ENCODE results near the gene RUNDC3A.
"Not testable (repeated sequence)": the region's sequence is repeated elsewhere in the genome, so short reads cannot be mapped to it uniquely, and the experiment has no call there.

RUNDC3A gene

DNA sequence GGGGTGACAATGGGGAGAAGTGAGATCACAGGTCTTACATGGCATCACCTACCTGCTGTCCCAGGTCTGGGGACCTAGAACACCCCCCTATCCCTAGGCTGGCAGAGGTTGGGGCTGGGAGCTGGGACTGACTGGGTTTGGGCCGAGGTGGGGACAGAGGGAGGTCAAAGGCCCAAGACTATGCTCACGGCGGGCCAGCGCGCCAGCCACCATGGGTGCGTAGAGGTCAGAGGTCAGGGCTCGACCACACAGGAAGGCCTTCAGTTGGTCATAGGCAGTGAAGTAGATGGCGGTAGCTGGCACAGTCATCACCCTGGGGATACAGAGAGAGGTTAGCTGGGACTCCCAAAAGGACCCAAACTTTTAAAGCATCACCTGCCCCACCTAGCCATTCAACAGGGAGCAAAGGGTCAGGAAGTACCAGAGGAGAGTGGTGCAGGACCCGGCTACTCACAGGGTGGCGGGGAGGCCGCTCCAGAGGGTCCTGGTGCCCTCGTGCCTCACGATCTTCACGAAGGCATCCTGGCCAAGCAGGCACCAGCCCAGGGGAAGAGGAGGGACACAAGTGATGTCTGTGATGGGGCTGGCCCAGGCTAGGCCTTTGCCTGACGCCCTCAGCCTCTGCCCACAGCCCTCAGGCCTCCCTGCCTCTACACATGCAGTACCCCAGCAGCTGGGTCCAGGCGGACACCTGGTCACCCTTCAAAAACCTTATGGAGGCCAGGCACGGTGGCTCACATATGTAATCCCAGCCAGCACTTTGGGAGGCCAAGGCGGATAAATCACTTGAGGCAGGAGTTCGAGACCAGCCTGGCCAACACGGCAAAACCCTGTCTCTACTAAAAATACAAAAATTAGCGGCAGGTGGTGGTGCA, 13.1 kb downstream of the RUNDC3A start:
- FAIRE-seq: no peak

DNA sequence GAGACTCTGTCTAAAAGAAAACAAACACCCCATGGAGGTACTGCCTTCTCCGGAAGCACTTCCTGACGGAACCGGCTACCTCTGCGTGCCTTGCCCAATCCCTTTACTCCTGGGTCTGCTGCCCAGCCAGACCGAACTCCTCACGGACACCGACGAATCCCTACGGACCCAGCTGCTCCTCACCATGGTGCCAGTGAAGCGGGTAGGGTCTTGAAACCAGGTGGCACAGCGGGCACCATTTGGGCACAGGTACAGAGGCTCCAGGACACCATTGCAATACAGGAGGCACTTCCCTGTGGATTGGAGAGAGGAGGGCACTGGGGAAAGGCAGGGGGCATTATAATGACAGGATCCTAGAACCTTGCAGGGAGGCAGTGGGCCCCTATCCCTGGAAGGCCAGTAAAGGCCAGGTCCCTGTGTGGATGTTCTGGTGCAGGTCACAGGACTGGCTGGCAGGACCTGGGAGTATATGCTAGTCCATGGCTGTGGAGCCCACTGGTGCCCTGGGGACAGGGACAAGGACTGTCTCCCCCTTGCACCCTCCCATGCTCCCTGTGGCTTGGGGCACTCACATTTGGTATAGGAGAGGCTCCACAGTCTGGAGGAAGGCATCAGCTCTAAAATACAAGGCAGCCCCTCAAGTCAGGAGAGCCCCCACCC, 14.0 kb downstream of the RUNDC3A start:
- no peak for FAIRE-seq

DNA sequence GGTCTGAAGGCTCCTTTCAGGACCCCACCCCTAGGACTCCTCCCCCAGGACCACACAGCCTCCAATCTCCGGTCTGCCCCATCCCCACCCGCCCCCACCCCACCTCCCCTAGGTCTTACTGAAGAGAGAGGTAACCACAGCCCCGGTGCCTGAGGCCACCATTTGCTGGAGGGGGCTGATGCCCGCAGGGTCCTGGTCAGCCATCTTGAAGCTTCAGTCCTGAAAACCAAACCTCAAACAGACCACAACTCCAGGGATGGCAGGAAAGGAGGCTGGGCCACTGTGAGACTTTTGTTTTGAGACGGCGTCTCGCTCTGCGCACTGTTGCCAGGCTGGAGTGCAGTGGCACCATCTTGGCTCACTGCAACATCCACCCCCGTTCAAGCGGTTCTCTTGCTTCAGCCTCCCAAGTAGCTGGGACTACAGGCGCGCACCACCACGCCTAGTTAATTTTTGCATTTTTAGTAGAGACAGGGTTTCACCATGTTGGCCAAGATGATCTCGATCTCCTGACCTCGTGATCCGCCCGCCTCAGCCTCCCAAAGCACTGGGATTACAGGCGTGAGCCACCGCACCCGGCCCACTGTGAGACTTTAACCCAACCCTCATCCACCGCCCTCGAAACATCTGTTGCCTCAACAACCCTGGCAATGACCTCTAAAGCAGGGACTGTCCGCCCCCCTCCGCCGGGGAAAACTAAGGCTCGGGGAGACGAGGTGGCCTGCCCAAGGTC, 15.1 kb downstream of the RUNDC3A start:
- no peak for FAIRE-seq

DNA sequence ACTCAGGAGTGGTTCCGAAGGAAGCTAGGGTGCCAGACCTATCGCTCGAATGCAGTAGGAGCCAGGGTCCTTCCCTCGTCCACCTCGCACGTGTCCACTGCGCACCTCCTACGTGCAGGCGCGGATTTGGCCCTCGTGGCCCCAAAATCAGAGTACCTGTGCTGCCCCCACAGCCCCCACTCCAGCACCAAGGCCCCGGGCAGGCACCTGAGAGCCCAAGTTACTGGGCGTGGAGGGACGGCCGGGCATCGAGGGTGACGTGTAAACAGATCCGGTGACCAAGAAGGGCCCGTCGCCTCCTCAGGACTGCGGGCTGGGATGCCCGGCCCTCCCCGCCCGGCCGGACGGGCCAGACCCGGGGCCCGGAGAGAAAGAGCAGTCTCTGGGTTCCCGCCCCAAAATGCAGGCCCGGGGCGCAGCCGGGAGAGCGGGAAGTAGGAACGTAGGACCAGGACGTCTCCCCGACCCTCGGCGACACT, 15.7 kb downstream of the RUNDC3A start:
- no peak for FAIRE-seq

DNA sequence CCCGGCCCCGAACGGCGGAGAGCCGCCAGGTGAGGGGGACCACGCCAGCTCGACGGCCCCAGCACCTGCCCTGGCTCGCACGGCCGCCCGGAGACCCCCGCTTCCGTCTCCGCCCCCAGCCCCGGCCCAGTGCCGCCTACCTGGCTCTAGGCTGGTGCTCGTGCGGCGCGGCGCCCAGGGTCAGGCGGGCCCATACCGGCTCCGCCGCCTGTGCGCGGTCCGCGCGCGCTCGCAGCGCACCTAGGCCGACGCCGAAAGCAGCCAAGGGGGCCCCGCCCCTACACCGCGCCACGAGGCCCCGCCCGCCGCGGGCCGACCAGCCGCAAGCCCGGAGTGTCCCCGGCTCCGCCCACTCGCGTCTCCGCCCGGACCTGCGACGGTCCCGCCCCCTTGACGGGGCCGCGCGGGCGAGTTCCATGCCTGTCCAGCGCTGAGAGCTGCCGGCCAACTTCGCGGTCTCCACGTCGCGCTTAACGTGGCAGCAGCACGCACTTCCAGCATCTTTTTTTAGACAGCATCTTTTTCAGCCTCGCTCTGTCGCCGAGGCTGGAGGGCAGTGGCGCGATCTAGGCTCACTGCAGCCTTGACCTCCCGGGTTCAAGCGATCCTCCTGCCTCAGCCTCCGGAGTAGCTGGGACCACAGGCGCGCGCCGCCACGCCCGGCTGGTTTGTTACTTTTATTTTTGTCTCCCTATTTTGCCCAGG, 16.3 kb downstream of the RUNDC3A start, which contains the start of gene SLC25A39:
SLC25A39 (minus strand) TSS at position 253 of the 705 bp plus-strand sequence. CDS start 1,261 bp downstream, outside the sequence.
- FAIRE-seq: no peak

DNA sequence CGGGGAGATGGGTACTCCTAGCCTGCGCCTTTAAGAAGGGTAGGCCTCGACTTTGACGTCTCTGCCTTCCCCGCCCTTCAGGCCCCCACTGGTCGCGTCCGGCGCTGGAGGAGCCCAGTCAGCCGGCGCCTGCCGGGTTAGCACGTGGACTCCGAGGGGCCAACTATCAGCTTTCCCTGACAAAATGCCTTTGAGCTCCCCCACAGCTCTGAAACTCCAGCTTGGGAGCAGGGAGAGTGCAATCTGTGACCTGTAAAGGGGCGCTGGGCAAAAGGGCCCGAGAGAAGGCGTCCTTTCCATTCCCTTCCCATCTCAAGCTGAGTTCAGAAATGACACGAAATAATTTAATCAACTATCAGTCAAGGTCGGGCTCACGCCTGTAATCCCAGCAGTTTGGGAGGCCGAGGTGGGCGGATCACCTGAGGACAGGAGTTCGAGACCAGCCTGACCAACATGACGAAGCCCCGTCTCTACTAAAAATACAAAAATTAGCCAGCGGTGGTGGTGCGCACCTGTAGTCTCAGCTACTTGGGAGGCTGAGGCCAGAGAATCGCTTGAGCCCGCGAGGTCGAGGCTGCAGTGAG, 18.6 kb downstream of the RUNDC3A start:
- FAIRE-seq: no peak

DNA sequence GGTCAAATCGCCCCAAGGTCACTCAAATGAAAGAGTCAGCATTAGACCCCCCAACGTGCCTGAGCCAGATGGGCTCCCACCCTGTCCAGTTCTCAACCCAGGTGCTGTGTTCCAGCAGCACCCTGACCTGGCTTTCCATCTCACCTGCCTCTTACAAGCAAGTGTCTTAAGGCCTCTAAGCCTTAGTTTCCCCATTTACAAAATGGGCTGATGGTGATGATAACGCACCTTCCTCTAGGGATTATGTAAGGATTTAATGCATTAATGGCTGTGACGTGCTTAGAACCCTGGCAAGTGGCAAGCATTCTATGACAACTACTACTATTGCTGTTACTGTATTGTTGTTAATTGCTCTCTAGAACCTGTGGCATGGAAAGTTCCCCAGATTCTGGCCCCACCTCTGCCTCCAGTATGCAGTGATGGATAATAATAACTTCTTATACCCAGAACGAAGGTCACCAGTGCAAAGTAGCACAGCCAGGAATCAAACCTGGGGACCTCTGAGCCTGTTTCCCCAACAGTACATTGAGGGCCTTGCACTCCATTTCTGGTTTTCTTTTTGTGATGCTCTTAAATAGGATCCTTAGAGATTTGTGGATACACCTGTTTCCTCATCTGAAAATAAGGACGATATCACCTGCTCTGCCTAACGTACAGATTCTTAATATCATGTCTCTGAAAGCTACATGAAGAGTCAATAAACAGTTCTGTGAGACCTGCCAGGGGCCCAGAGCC, 19.5 kb downstream of the RUNDC3A start:
- no peak for FAIRE-seq

DNA sequence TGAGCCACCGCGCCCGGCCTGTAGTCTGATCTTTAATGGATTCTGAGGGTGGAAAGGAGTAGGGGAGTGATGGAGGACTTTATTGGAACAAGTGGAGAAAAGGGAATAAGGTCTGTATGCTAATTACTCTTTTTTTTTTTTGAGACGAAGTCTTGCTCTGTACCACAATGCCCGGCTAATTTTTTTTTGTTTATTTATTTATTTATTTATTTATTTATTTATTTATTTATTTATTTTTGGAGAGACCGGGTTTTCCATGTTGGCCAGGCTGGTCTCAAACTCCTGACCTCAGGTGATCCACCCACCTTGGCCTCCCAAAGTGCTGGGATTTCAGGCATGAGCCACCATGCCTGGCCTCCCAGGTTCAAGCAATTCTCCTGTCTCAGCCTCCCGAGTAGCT, 21.1 kb downstream of the RUNDC3A start:
- not testable (repeated sequence) for FAIRE-seq

DNA sequence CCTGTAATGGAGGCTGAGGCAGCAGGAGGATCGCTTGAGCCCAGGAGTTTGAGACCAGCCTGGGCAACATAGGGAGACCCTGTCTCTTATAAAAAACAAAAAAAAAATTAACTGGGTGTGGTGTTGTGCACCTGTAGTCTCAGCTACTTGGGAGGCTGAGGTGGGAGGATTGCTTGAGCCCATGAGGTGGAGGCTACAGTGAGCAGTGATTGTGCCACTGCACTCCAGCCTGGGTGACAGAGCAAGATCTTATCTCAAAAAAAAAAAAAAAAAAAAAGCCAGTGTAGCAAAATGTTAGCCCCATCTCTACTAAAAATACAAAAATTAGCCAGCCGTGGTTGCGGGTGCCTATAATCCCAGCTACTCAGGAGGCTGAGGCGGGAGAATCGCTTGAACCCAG, 21.9 kb downstream of the RUNDC3A start:
- not testable (repeated sequence) for FAIRE-seq

DNA sequence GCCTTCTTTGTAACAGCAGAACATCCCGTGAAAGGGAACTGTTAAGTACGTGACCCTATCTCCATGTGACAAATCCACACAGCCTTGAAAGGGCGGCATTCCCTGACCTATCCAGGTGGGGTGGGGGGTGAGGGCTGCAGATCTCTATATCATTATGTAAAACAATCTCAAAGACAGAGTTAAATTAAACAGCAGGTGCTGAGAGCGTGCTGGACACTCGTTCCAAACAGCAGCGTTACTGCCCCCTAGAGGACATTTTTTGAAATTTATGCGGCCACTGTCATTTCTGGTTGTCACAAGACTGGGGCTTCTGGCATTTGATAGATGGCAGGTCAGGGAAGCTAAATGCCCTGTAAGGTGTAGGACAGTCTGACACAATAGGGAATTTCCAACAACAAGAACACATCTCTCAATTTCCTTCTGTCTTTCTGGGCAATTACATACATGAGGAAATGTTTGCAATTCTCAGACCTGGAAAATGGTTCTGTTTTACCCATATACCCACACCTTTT, 22.9 kb downstream of the RUNDC3A start:
- FAIRE-seq: peak; percentile 76

DNA sequence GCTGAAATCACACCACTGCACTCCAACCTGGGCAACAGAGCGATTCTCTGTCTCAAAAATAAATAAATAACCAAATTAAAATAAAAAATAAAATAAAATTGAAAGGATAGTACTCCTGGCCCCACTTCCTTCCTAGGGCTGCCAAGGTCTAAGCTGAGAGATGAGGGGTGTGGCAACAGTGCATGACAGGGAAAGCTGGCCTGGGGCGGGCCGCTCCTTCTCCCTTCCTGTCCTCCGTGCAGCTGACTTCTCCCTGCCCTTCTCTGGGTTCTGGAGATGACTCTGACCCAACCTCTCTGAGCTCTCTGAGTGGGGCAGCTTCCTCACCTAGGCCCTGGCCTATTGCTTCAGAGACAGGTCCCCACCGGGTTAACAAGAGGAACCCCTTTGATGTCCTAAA, 25.0 kb downstream of the RUNDC3A start:
- FAIRE-seq: no peak

DNA sequence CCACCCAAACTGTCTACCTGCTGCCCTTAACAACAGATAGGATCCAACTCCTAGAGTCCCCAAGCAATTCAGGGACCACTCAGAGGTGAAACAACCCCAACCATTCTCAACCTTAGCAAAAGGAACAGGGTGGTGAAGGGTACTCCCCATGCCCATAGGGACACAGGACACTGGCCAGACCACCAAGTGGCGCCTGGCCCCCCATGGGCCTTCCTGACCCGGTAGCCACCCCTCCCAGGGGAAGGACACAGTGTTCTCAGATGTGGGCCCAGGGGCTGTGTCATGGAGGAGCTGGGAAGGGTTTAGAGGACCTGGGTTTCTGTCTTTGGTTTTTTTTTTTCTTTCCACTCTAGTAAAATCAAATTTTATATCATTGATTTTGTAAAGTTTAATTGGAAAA, 25.9 kb downstream of the RUNDC3A start:
- FAIRE-seq: no peak

DNA sequence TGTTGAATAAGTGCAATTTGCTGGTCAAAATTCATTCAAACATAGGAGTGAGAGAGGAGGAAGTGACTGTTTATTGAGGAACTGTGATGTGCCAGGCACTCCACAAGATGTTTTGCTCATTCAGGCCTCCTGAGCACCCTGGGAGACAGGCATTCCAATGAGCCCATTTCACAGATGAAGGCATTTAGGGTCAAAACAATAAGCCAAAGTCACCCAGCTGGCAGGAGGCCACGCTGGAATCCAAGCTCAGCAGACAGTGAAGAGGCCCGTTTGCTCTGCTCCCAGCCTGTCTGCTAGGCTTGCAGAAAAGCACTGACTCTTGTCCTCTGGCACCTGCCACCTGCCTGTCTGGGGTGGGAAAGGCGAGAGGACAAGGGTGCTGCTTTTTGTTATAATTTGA, 26.3 kb downstream of the RUNDC3A start:
- no peak for FAIRE-seq

DNA sequence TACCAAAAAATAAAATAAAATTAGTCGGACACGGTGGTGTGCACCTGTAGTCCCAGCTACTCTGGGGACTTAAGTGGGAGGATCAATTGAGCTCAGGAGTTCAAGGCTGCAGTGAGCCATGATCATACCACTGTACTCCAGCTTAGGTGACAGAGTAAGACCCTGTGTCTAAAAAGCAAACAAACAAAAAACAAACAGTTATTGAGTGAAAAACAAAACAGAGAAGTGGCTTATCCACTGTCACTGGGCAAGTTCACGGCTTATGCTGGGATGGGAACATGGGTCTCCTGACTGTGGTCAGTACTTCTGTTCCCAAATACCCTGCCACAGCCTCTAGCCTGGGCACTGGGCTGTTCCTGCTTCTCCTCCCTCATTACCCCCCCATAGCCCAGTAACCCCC, 27.2 kb downstream of the RUNDC3A start:
- FAIRE-seq: no peak

DNA sequence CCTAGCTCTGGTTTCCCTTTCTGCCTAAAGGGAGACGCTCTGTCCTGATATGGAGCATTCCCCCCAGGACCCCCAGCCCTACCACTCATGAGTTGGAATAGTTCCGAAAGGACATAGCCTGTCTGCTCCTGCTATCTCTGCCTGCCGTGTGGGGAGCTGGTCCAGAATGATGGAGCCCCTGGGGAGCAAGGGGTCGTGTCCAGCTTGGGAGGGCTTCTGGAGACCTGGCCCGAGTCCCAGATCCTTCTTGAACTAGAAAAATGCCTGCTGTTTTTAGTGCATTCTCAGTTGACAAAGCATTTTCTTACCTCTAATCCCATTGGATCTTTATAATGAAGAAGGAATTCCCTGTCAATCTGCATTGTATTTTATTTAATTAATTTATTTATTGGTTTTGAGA, 27.6 kb downstream of the RUNDC3A start:
- no peak for FAIRE-seq

DNA sequence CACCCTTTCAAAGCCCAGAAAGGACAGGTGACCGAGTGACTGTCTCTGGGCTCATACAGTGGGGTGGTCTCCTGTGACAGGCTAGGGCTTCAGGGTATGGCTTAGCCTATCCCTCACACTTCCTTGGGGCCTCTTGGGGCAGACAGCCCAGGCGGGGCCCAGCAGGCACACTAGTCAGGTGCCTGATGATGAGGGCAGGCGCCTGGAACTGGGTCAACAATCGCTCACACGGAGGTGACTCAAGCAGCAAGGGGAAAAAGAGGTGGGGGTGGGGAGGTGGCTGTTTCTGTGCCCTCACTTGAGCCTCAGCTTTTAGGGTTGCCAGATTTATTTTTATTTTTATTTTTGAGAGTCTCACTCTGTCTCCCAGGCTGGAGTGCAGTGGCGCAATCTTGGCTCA, 30.3 kb downstream of the RUNDC3A start:
- FAIRE-seq: no peak

DNA sequence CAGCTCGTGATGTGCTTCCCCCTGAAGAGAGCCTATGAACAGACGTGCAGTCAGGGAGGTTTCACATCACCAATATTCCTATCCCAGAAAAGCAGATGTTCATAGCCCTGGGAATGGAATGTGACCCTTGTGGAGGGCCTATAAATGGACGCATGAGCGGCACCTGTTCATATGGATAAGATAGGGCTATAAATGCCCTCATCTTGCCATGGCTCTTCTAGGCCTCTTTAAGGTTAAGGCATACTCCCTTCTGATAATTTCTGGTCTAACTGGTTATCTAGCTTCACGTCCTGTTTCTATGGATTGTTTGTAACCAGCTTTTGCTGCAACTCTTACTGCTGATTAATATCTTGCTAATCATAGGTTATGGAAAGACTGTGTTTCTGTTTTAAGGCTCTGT, 32.2 kb downstream of the RUNDC3A start:
- FAIRE-seq: not testable (repeated sequence)

DNA sequence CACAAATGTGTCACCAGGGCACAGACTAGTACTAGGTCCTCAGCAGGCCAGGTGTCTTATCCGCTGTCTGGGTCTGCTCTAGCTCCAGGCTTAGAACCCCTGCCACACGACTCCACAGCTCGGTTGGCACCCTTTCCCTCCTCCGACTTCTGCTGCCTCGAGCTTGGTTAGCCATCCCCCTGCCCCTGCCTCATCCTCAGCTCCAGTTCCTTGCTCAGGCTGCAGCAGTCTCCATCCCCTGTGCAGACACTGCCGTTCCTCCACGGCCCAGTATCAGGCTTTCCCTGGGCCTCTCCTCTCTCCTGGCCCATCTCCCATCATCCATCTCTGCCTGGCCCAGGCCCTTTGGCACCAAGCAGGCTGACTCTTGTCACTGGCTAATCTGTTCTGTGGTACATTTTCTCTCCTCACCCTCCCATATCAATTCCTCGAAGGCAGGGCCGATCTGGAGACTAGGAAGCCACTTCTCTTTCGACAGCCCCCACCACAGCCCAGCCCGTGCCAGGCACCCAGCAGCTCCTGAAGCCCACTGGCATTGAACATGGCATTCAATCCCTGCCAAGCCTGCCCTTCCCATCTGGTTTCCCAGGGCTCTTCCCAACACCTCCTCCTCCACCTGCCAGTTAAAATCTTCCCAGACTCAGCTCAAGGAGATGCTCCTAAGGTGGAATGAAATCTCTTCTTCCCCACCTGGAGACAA, 35.3 kb downstream of the RUNDC3A start:
- FAIRE-seq: no peak

DNA sequence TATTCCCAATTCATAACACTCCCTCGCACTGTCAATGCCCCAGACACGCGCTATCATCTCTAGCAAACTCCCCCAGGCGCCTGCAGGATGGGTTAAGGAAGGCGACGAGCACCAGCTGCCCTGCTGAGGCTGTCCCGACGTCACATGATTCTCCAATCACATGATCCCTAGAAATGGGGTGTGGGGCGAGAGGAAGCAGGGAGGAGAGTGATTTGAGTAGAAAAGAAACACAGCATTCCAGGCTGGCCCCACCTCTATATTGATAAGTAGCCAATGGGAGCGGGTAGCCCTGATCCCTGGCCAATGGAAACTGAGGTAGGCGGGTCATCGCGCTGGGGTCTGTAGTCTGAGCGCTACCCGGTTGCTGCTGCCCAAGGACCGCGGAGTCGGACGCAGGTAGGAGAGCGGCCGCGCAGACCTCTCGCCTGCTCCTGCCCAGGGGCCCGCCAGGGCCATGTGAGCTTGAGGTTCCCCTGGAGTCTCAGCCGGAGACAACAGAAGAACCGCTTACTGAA, 36.6 kb downstream of the RUNDC3A start, which contains the start of gene GRN:
GRN (plus strand) TSS at position 364 of the 515 bp plus-strand sequence. CDS start 3,863 bp downstream, outside the sequence.
- FAIRE-seq: peak; percentile 98

DNA sequence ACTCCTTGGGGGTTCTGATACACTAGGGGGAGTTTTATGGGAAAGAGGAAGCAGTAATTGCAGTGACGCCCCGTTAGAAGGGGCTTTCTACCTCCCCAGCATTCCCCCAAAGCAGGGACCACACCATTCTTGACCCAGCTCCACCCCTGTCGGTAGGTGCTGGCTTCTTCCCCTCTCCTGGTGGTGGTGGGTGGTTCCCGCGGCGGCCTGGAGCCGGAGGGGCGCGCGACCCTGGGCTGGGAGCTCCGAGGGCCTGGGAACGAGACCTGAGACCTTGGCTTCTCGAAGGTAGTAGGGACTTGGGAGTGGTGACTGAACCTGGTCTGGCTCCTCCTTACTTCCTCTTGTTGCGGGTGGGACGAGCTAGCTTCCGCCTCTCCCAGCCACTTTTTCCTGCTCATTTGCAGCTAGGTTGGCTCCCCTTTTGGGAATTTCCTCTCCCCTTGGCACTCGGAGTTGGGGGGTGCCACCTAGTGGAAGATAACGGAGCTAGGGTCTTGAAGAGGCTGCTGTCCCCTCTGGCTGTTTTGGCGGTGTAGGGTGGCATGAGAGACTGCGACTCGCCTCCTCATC, 37.1 kb downstream of the RUNDC3A start:
- FAIRE-seq: no peak

All from A204.1 (cell line).